ENCODE results near the gene PARN.
"Not testable (repeated sequence)": the region's sequence is repeated elsewhere in the genome, so short reads cannot be mapped to it uniquely, and the experiment has no call there.

Gene PARN

DNA sequence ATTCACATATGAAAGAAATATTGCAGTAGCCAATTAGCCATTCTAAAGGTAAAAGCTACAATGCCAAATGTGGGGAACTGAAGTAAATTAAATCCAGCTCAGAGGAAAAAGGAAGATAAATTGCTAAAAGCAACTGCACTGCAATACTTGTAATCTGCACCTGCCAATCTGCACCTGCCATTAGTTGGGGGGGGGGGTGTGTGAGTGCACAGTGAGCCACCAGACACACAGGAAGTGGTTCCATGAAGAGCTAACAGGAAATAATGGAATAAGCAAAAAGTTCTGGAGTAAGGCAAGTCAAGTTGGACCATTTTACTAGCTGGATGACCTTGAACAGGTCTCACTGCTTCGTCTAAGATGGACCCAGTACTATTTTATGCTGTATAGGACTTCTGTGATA is 191.8 kb downstream of the PARN start:
- TF ChIP-seq, protein P1, sequence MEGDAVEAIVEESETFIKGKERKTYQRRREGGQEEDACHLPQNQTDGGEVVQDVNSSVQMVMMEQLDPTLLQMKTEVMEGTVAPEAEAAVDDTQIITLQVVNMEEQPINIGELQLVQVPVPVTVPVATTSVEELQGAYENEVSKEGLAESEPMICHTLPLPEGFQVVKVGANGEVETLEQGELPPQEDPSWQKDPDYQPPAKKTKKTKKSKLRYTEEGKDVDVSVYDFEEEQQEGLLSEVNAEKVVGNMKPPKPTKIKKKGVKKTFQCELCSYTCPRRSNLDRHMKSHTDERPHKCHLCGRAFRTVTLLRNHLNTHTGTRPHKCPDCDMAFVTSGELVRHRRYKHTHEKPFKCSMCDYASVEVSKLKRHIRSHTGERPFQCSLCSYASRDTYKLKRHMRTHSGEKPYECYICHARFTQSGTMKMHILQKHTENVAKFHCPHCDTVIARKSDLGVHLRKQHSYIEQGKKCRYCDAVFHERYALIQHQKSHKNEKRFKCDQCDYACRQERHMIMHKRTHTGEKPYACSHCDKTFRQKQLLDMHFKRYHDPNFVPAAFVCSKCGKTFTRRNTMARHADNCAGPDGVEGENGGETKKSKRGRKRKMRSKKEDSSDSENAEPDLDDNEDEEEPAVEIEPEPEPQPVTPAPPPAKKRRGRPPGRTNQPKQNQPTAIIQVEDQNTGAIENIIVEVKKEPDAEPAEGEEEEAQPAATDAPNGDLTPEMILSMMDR (conservative IDR thresholded peaks at IDR 0.05; ENCODE audit: low read depth, low read length): no peak
- H3K4me3 ChIP-seq (IDR thresholded peaks at IDR 0.05; ENCODE audit: insufficient read depth, low read depth, low read length): no peak overlapping the region
- H3K27ac ChIP-seq: no peak overlapping the region
- H3K27me3 ChIP-seq (ENCODE audit: insufficient read depth, low read depth): no peaks in the 10 kb centered on the region
- H3K9ac ChIP-seq: no peak overlapping the region
- H3K79me2 ChIP-seq (ENCODE audit: insufficient read depth, low read depth): no peaks in the 10 kb centered on the region
- H3K4me1 ChIP-seq (ENCODE audit: low read depth, poor library complexity, severe bottlenecking): peaks cover 12% of the 10 kb centered on the region
- H3K36me3 ChIP-seq (ENCODE audit: insufficient read depth): no peaks in the 10 kb centered on the region
- no peak overlapping the region for H2AFZ ChIP-seq (ENCODE audit: low read depth)
- no peaks in the 10 kb centered on the region for H4K20me1 ChIP-seq (ENCODE audit: insufficient read depth)
- H3K4me2 ChIP-seq: no peak overlapping the region

DNA sequence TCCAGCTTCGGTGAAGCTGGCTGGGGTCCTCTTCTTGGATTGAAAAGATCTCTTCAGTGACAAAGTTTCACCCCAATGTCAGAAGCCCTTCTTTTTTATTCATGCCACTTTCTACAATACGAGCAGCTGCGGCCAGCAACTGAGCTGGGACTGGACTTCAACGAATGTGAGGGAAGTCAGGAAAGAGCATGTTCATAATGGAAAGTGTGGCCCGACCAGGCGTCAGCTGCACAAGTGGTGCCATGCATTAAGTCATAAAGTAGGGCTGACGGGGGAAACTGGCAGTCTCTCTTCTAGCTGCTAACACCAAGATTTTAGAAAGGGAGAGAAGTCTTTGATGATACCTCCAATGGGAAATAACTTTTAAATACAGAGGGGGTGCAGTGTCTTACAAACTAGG is 192.6 kb downstream of the PARN start:
- no peaks in the 10 kb centered on the region for H4K20me1 ChIP-seq (ENCODE audit: insufficient read depth)
- TF ChIP-seq, protein P1 (conservative IDR thresholded peaks at IDR 0.05; ENCODE audit: low read depth, low read length): no peak
- H3K79me2 ChIP-seq (ENCODE audit: insufficient read depth, low read depth): no peaks in the 10 kb centered on the region
- no peak overlapping the region for H3K4me2 ChIP-seq
- H3K36me3 ChIP-seq (ENCODE audit: insufficient read depth): no peaks in the 10 kb centered on the region
- no peak overlapping the region for H3K27ac ChIP-seq
- H2AFZ ChIP-seq (ENCODE audit: low read depth): no peak overlapping the region
- no peak overlapping the region for H3K9ac ChIP-seq
- peaks cover 12% of the 10 kb centered on the region for H3K4me1 ChIP-seq (ENCODE audit: low read depth, poor library complexity, severe bottlenecking)
- H3K27me3 ChIP-seq (ENCODE audit: insufficient read depth, low read depth): no peaks in the 10 kb centered on the region
- H3K4me3 ChIP-seq (IDR thresholded peaks at IDR 0.05; ENCODE audit: insufficient read depth, low read depth, low read length): no peak overlapping the region

DNA sequence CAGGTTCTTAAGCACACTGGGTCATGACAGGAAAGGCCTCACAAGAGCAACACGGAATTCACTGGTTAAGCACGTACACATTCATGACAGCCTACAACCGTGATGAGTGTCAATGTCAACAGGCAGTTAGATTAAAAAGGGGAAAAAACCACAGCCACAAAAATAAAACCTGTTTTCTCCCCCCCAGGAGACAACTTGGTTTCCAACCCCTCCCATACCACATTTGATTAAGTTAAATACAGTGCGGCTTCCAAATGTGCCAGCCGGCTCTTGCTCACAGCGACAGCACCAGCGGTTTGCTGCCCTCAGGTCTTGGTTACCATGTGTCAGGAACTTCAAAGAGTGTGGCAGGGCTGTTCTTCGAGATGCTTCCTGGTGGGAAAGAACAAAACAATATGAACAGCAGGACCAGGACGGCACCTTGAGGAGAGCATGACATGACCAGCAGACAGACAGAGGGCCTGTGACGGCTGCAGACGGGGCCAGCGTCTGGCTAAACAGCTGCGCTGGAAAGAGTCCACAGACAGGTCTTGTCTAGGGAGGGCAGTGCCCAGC is 193.6 kb downstream of the PARN start:
- Histone ChIP-seq H3K79me2 (ENCODE audit: insufficient read depth, low read depth) (no peaks in the 10 kb centered on the region), H3K4me1 (ENCODE audit: low read depth, poor library complexity, severe bottlenecking) (peaks cover 12% of the 10 kb centered on the region), H4K20me1 (ENCODE audit: insufficient read depth) (no peaks in the 10 kb centered on the region), H2AFZ (ENCODE audit: low read depth) (no peak overlapping the region), H3K4me3 (IDR thresholded peaks at IDR 0.05; ENCODE audit: insufficient read depth, low read depth, low read length) (no peak overlapping the region), H3K9ac (no peak overlapping the region), H3K36me3 (ENCODE audit: insufficient read depth) (no peaks in the 10 kb centered on the region), H3K4me2 (no peak overlapping the region), H3K27me3 (ENCODE audit: insufficient read depth, low read depth) (no peaks in the 10 kb centered on the region), H3K27ac (no peak overlapping the region)
- TF ChIP-seq, protein P1 (conservative IDR thresholded peaks at IDR 0.05; ENCODE audit: low read depth, low read length): no peak

DNA sequence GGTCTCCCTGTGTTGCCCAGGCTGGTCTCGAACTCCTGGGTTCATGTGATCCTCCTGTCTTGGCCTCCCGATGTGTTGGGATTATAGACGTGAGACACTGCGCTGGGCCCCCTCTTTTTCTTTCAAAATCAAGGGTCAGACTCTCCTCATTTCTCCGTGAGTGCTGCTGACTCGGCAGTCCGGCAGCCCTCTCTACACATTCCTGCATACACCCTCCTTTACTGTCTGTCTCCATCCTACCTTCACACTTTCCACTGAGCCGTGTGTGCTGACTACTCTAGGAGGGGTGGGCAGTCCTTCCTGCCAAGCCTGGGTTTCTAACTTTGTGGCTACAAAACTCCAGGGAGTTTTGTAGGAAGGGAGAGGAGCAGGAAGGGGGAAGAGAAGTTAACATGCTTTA is 195.2 kb downstream of the PARN start:
- Histone ChIP-seq H3K4me1 (ENCODE audit: low read depth, poor library complexity, severe bottlenecking) (peaks cover 12% of the 10 kb centered on the region), H3K9ac (no peak overlapping the region), H3K4me2 (no peak overlapping the region), H4K20me1 (ENCODE audit: insufficient read depth) (no peaks in the 10 kb centered on the region), H2AFZ (ENCODE audit: low read depth) (no peak overlapping the region), H3K36me3 (ENCODE audit: insufficient read depth) (no peaks in the 10 kb centered on the region), H3K4me3 (IDR thresholded peaks at IDR 0.05; ENCODE audit: insufficient read depth, low read depth, low read length) (no peak overlapping the region), H3K27me3 (ENCODE audit: insufficient read depth, low read depth) (no peaks in the 10 kb centered on the region), H3K79me2 (ENCODE audit: insufficient read depth, low read depth) (no peaks in the 10 kb centered on the region), H3K27ac (no peak overlapping the region)
- TF ChIP-seq, protein P1 (conservative IDR thresholded peaks at IDR 0.05; ENCODE audit: low read depth, low read length): no peak

DNA sequence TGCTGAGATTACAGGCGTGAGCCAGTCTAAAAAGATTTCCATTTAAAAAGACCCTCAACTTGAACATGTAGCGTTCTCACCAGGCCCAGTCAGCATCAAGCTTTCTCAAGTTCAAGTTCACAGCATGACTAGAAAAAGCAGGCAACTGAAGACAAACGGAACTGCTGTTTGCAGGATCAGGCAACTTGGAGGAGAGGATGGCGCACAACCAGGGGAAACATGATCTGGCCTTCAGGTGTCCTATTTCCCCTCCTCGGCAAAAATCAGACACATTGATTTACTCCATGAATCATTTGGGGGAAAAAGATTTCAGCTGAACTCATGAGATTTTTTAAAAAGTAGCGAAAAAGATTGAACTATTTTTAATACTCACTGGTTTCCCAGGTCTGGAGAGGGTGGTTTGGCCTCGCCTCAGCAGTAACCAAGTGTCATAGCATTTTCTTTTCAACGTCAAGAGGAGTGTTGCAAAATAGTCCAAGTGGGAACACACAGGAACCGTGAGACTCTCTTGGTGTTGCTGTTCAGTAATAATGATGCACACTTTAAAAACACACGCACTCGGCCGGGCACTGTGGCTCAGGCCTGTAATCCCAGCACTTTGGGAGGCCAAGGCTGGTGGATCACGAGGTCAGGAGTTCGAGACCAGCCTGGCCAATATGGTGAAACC is 201.0 kb downstream of the PARN start:
- not testable (repeated sequence) for H3K27me3 ChIP-seq (ENCODE audit: insufficient read depth, low read depth); H2AFZ ChIP-seq (ENCODE audit: low read depth); H3K27ac ChIP-seq; H4K20me1 ChIP-seq (ENCODE audit: insufficient read depth); H3K79me2 ChIP-seq (ENCODE audit: insufficient read depth, low read depth); H3K4me1 ChIP-seq (ENCODE audit: low read depth, poor library complexity, severe bottlenecking); H3K36me3 ChIP-seq (ENCODE audit: insufficient read depth); H3K4me3 ChIP-seq (IDR thresholded peaks at IDR 0.05; ENCODE audit: insufficient read depth, low read depth, low read length); H3K4me2 ChIP-seq; H3K9ac ChIP-seq

All from KMS-11 (cell line).